Retinal pigment epithelial cell (primary cell): ENCODE data around the gene HSPH1.

ENCODE experiments used
- DNase-seq: peaks from one replicate; pipeline ENCODE4 v3.0.0-alpha.2; 2010; ENCODE audit warnings: low read depth
- H3K4me3 ChIP-seq: 2 replicates; pipeline ENCODE4 v1.5.1; 2011; ENCODE audit warnings: mild to moderate bottlenecking, low read length, control low read depth, moderate library complexity
- TF ChIP-seq, protein P1 (sequence below): conservative IDR thresholded peaks from 2 replicates; pipeline ENCODE4 v1.5.1; 2011; ENCODE audit warnings: low read depth, low read length, control low read depth, inconsistent platforms

Gene HSPH1

DNA sequence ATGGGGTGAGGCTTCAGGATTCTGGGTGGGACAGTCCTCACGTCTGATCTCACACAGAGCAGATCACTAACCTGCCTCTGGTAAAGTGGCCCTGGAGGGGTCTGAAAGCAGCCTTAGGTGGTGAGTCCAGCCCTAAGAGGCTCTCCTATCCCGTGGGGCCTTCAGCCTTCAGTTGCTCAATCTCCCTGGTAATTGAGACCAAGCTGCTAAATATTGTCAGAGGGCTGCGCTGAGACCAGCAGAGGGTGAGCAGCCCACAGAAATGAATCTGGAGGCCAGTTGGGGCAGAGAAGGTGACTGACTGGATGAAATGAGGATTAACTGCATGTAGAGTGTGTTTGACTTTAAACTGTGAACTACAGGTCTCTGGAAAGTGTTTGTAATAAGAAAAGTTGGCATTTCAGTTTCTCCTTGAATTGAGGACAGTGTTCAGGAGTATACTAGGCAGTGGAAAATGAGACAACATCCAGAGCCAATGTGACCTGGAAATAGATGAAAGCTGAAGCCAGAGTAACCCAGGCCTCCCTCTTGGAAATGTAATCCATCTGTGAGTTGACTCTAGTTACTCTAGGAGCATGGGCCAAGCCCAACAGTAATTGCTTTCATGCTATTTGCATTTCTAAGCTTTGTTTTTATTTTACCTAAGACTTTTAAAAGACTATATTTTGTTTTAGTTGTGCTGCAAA lies 14.3 kb upstream of the HSPH1 start:
- TF ChIP-seq, protein P1, sequence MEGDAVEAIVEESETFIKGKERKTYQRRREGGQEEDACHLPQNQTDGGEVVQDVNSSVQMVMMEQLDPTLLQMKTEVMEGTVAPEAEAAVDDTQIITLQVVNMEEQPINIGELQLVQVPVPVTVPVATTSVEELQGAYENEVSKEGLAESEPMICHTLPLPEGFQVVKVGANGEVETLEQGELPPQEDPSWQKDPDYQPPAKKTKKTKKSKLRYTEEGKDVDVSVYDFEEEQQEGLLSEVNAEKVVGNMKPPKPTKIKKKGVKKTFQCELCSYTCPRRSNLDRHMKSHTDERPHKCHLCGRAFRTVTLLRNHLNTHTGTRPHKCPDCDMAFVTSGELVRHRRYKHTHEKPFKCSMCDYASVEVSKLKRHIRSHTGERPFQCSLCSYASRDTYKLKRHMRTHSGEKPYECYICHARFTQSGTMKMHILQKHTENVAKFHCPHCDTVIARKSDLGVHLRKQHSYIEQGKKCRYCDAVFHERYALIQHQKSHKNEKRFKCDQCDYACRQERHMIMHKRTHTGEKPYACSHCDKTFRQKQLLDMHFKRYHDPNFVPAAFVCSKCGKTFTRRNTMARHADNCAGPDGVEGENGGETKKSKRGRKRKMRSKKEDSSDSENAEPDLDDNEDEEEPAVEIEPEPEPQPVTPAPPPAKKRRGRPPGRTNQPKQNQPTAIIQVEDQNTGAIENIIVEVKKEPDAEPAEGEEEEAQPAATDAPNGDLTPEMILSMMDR, result no peak
- no peak for DNase-seq
- no peak overlapping the region for H3K4me3 ChIP-seq

DNA sequence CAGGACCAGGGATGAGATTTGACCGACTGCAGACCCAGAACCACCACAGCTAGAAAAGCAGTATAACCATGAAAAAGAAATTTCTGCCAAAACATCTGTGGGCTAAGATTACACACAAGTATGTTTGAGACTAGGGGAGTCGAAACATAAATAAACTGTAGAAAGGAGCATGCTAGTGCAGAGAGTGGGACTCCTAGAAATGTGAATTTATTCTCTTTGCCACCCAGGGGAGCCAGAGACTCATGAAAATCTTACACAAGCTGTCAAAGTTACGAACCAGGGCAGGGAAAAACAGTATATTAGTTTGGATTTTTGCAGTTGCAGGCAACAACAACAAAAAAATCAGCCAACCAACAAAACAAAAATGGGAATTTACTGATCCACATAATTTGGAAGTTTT lies 12.3 kb upstream of the HSPH1 start:
- no peak overlapping the region for H3K4me3 ChIP-seq
- DNase-seq, result no peak
- TF ChIP-seq, protein P1, result peak; percentile 20

GRCh38 chr13:31172535-31172934 lies 10.8 kb upstream of the HSPH1 start:
- H3K4me3 ChIP-seq, result no peak overlapping the region
- peak; percentile 93 for DNase-seq
- TF ChIP-seq, protein P1, result no peak

GRCh38 chr13:31172001-31172400 lies 10.3 kb upstream of the HSPH1 start:
- TF ChIP-seq, protein P1, result no peak
- no peak for DNase-seq
- H3K4me3 ChIP-seq, result no peak overlapping the region

GRCh38 chr13:31168736-31169135 lies 7.0 kb upstream of the HSPH1 start:
- no peak for DNase-seq
- TF ChIP-seq, protein P1, result no peak
- no peak overlapping the region for H3K4me3 ChIP-seq

- TF ChIP-seq, protein P1, result no peak
- H3K4me3 ChIP-seq, result no peak overlapping the region
- DNase-seq, result no peak
Observed at GRCh38 chr13:31168166-31168565, 6.5 kb upstream of the HSPH1 start.

DNA sequence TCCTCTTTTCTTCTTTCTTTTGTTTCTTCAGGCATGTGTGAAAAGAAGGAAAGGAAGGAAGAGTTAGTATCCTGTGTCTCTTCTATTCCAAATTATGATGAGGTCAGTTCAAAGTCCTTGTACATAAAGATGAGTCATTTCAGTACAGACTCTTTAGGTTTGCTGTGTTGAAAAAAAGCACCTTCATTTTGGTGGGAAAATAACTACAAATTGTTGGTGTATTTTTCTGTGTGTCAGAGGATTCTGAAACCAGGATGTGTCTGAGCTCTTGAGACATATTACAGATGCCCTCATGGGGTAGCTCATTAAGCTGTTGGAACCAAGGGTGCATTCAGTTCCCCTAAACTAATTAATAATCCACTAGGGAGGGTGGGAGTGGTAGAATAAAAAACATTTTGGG lies 5.8 kb upstream of the HSPH1 start:
- no peak overlapping the region for H3K4me3 ChIP-seq
- TF ChIP-seq, protein P1, result no peak
- DNase-seq, result no peak
